Activated T-helper 2 cell treated with anti-CD3 and anti-CD28 coated beads, Interferon-gamma antibody, Interleukin-2, Interleukin-4, amounts not matched to agents 10 μg/mL and 5 μg/mL and 100 μg/mL, durations not matched to agents 14 hours and 24 hours and 36 hours (primary cell): ENCODE results near the gene PGBD1. TPM values are rescaled to one million over a fixed set of nuclear protein-coding genes. Genes with fewer than 3 reads are reported as not detected.

Experiments used
- DNase-seq: peaks from one replicate; pipeline ENCODE4 v3.0.0; 2021; ENCODE audit warnings: low spot score
- H3K27ac Mint-ChIP-seq: one replicate; pipeline ENCODE4 v1.8.0; 2021; ENCODE audit warnings: mixed read lengths
- H3K27me3 Mint-ChIP-seq: one replicate; pipeline ENCODE4 v1.8.0; 2021; ENCODE audit warnings: low read depth, mixed read lengths
- H3K36me3 Mint-ChIP-seq: one replicate; pipeline ENCODE4 v1.8.0; 2021; ENCODE audit warnings: low read depth, mixed read lengths
- H3K4me1 Mint-ChIP-seq: one replicate; pipeline ENCODE4 v1.8.0; 2021; ENCODE audit warnings: low read depth, mixed read lengths
- H3K4me3 Mint-ChIP-seq: one replicate; pipeline ENCODE4 v1.8.0; 2021; ENCODE audit warnings: low read depth, mild to moderate bottlenecking, moderate library complexity, mixed read lengths
- H3K9me3 Mint-ChIP-seq: one replicate; pipeline ENCODE4 v1.8.0; 2021; ENCODE audit warnings: mixed read lengths
- intact Hi-C: fragments of 100-400 bp; cut with micrococcal nuclease; formaldehyde crosslinking; loops from one replicate; pipeline ENCODE4 v1.15.1; 2023
- total RNA-seq: library from RNA; stranded (reverse); gene quantifications from 2 replicates; pipeline ENCODE4 v1.2.3, GENCODE V29; 2022

The PGBD1 gene
- total RNA-seq, 1 donor from 2014 or later, result 3.8 TPM

GRCh38 chr6:28257042-28257441, 24.3 kb upstream of the PGBD1 start:
- Mint-ChIP-seq H3K27me3 (peaks cover 10% of the 10 kb centered on the region), H3K4me1 (peaks cover 9% of the 10 kb centered on the region), H3K27ac (no peak overlapping the region), H3K9me3 (peaks cover 16% of the 10 kb centered on the region), H3K4me3 (no peak overlapping the region), H3K36me3 (peaks cover 9% of the 10 kb centered on the region)
- intact Hi-C loops, result no loop called here
- no peak for DNase-seq

DNA sequence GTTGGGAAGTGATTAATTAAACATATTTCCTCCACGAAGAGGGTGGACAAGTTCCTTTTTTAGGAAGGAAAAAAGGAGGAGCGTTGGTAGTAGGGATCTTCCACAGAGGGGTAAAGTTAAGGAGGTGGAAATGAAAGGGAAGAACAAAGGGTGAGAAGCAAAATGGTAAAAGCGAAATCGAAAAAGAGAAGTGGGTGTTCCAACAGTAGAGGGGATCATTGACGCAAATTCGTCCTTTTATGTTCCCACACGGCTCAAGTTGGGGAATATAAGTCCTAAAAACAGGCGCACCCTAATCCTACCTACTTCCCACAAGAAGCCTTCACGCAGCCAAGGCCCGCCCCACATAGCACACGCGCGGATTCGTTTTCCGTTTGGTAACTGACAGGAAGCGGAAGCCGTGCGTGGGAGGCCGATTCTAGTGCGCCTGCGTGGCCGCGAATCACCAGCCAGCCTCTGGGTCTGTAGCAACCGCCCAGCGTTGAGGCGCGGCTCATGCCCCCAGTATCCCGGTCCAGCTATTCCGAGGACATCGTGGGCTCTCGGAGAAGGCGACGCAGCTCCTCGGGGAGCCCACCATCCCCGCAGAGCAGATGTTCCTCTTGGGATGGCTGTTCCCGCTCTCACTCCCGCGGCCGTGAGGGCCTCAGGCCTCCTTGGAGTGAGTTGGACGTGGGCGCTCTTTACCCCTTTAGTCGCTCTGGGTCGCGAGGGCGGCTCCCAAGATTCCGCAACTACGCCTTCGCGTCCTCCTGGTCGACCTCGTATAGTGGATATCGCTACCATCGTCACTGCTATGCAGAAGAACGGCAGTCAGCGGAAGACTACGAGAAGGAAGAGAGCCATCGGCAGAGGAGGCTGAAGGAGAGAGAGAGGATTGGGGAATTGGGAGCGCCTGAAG, 22.2 kb upstream of the PGBD1 start, which contains the start of gene NKAPL:
TSS of gene NKAPL (plus strand) at position 421 of the 901 bp plus-strand sequence. CDS start at position 496, 75 bp downstream.
- peak within 1 kb of the TSS; percentile 26 for H3K4me3 Mint-ChIP-seq
- intact Hi-C loops, result no loop called here
- H3K27me3 Mint-ChIP-seq, result peaks cover 20% of the 10 kb centered on the region
- peaks cover 7% of the 10 kb centered on the region for H3K4me1 Mint-ChIP-seq
- H3K36me3 Mint-ChIP-seq, result peaks cover 9% of the 10 kb centered on the region
- H3K9me3 Mint-ChIP-seq, result peaks cover 16% of the 10 kb centered on the region
- peak; percentile 32 for DNase-seq
- peak within 1 kb of the TSS; percentile 61 for H3K27ac Mint-ChIP-seq

DNA sequence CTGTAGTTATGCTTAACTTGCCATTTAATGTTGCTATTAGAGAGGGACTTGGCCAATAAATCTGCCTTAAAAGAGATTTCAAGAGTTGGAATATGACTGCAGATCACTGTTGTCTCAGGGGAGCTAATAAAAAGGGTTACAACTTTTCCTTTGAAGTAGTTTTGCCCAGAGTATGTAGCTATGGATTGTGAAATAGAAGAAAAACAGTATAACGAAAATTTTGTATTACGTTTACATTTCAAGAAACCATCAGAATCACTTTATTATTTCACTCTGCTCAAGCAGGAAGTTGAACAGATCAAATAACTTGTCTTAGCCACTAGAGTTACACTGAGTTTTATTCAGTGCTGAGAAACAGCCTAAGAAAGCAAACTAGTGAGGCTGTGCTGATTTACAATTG, 17.4 kb upstream of the PGBD1 start:
- peaks cover 20% of the 10 kb centered on the region for H3K27me3 Mint-ChIP-seq
- H3K27ac Mint-ChIP-seq, result no peak overlapping the region
- H3K4me3 Mint-ChIP-seq, result no peak overlapping the region
- H3K36me3 Mint-ChIP-seq, result peaks cover under 1% of the 10 kb centered on the region
- H3K4me1 Mint-ChIP-seq, result peaks cover 20% of the 10 kb centered on the region
- DNase-seq, result no peak
- intact Hi-C loops, result no loop called here
- peaks cover 6% of the 10 kb centered on the region for H3K9me3 Mint-ChIP-seq

DNA sequence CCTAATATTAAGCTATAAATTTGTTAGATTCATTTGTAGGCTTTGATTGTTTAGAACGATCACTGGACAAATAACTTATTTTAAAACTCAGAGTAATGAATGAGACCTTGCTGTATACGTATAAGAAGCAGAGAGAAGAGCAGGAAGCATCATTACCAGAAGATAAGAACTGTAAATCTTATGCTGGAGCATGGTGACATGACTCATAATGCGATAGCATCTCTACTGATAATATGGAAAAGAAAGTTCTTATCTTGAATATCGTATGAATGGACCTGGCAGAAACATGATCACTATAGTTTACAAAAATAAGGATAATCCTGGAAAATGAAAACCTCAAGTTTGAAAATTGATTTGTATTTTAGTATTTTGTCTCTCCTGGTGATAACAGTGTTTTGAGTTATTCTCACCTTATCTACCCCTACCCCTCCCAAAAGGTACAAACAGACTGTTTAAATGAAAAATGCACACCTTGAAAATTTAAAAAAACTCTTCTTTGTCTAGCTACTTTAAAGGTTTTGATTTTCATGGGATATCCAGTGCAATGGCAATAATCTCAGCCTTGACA, 16.5 kb upstream of the PGBD1 start:
- no peak for DNase-seq
- Mint-ChIP-seq H3K36me3 (peaks cover 3% of the 10 kb centered on the region), H3K27me3 (peaks cover 16% of the 10 kb centered on the region), H3K4me1 (peaks cover 23% of the 10 kb centered on the region), H3K9me3 (no peaks in the 10 kb centered on the region), H3K27ac (no peak overlapping the region), H3K4me3 (no peak overlapping the region)
- intact Hi-C loops, result loop anchor here (5.0 kb wide), 3 partner anchors 53 to 128 kb away; partner anchors contain the start of gene ZSCAN31

DNA sequence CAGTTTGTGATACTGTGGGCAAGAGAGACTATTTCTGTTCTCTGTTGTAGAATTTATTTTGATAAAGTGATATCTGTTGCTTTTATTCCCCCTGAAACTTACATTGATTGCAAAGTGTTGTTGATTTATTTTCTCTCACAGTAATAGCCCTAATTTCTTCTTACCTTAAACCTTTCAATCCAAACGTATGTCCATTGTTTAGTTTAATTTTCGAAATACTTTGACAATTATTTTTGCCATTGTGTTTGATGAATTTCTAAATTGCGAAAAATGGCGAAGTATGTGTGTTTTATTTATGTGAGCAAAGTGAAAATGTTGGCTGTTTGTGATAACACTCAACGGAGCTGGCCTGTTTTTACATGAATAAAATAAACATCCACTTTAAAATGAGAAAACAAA, 14.8 kb upstream of the PGBD1 start:
- Mint-ChIP-seq H3K36me3 (peaks cover 8% of the 10 kb centered on the region), H3K4me3 (no peak overlapping the region), H3K9me3 (no peaks in the 10 kb centered on the region), H3K4me1 (peaks cover 28% of the 10 kb centered on the region), H3K27me3 (peaks cover 12% of the 10 kb centered on the region), H3K27ac (no peak overlapping the region)
- DNase-seq, result no peak
- intact Hi-C loops, result loop anchor here (2.0 to 5.0 kb wide), 4 partner anchors 54 to 129 kb away; partner anchors contain the start of gene ZSCAN31

- DNase-seq, result peak; percentile 79
- H3K4me3 Mint-ChIP-seq, result no peak within 1 kb of the TSS
- H3K9me3 Mint-ChIP-seq, result no peaks in the 10 kb centered on the region
- peaks cover 13% of the 10 kb centered on the region for H3K36me3 Mint-ChIP-seq
- no peak within 1 kb of the TSS for H3K27ac Mint-ChIP-seq
- H3K4me1 Mint-ChIP-seq, result peaks cover 28% of the 10 kb centered on the region
- intact Hi-C loops, result loop anchor here (1.0 to 5.0 kb wide), 5 partner anchors 15 to 130 kb away; partner anchors contain the start of genes ZKSCAN4 and ZSCAN31
- H3K27me3 Mint-ChIP-seq, result peaks cover 10% of the 10 kb centered on the region
These were observed 14.2 kb upstream of the PGBD1 start, which contains the start of gene ZSCAN26 for GRCh38 chr6:28266962-28267694. ZSCAN26 (plus strand) TSS chr6:28267143; CDS start chr6:28271920, 4,777 bp downstream.

- Mint-ChIP-seq H3K27ac (no peak overlapping the region), H3K4me3 (no peak overlapping the region), H3K36me3 (peaks cover 19% of the 10 kb centered on the region), H3K27me3 (peaks cover 8% of the 10 kb centered on the region), H3K4me1 (peaks cover 28% of the 10 kb centered on the region), H3K9me3 (no peaks in the 10 kb centered on the region)
- intact Hi-C loops, result loop anchor here (1.0 to 5.0 kb wide), 5 partner anchors 15 to 130 kb away; partner anchors contain the start of genes ZKSCAN4 and ZSCAN31
- no peak for DNase-seq
These were observed 13.7 kb upstream of the PGBD1 start for GRCh38 chr6:28267695-28268059.

DNA sequence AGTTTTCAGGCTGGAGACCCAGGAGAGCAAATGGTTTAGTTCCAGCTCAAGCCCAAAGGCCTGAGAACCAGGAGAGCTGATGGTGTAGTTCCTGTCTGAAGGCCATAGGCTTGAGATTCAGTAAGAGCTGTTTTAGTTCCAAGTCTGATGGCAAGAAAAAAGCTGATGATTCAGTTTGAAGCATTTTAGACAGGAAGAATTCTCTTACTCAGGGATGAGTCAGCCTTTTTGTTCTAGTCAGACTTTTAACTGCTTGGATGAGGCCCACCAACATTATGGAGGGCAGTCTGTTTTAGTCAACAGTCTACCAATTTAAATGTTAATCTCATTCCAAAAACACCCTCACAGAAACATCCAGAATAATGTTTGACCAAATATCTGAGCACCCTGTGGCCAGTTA, 11.9 kb upstream of the PGBD1 start:
- Mint-ChIP-seq H3K27me3 (no peaks in the 10 kb centered on the region), H3K9me3 (no peaks in the 10 kb centered on the region), H3K4me1 (peaks cover 22% of the 10 kb centered on the region), H3K36me3 (peaks cover 31% of the 10 kb centered on the region), H3K27ac (peak overlapping the region; percentile 47), H3K4me3 (no peak overlapping the region)
- intact Hi-C loops, result loop anchor here (5.0 kb wide), 3 partner anchors 57 to 132 kb away; partner anchors contain the start of gene ZSCAN31
- no peak for DNase-seq

DNA sequence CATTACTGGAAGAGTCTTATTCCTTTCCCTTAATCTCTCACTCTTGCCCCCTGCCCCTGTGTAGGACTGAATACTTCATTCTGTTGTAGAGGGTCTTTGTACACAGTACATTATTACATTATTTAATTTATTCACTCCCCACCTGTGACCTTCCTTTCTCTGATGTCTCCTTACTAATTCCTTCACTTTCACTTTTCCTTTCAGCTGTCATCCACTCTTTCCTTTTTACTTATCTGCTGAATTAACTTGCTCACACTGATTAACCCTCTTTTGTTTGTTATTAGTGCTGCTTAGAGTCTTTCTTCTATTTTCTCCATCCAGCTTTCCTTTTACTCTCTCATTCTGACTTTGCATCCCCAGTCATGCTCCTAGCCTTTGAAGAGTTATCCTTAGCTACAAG, 6.5 kb upstream of the PGBD1 start:
- Mint-ChIP-seq H3K4me1 (peaks cover 10% of the 10 kb centered on the region), H3K27ac (no peak overlapping the region), H3K4me3 (no peak overlapping the region), H3K27me3 (no peaks in the 10 kb centered on the region), H3K9me3 (no peaks in the 10 kb centered on the region), H3K36me3 (peaks cover 52% of the 10 kb centered on the region)
- intact Hi-C loops, result no loop called here
- no peak for DNase-seq

DNA sequence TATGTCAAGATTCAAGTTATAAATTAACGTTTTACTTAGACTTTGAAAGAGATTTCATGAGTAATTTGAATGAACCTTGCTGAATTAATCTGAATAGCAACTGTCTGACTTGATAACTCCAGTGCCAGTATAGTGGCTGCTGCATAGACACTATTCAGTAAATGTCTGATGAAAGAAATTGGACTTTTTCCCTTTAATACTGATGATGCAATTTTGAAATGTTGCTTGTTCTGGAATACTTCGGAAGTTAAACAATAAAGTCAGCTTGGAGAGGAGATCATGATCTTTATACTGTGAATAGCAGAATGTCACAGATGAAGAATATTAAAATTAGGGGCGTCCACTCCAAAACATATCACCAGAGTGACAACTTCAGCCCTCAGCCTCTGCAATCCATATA, 3.6 kb upstream of the PGBD1 start:
- no peak overlapping the region for H3K4me3 Mint-ChIP-seq
- peaks cover 15% of the 10 kb centered on the region for H3K4me1 Mint-ChIP-seq
- intact Hi-C loops, result no loop called here

DNA sequence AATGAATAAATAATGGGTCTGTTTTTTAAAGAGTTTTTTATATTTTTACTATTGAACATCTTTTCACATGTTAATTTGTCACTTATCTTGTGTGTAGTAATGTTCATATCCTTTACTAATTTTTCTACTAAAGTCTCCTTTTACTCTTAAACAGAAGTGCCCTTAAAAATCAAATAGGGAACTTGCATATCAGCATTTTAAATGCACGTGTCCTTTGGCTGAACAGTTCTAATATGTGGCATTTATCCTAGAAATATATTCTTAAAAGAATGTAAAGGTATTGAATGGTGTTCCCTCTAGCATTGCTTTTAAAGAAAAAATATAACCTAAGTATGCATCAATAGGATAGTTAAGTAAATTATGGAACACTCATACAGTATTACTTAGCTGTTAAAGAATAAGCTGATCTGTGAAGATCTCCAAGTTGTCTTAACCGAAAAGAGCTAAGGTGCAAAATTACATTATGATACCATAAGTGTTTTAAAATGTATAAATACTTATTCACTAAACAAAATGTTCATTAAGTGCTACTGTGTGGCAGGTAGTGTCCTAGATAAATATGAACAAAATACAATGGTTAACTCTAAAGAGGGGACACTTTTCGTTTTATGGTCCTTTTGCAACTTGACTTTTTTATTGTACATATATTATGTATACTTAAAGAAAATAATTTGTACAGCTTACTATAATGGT, 631 bp upstream of the PGBD1 start:
- Mint-ChIP-seq H3K27ac (no peak overlapping the region), H3K4me3 (peak overlapping the region; percentile 85), H3K4me1 (peaks cover 12% of the 10 kb centered on the region), H3K9me3 (no peaks in the 10 kb centered on the region), H3K36me3 (peaks cover 30% of the 10 kb centered on the region), H3K27me3 (no peaks in the 10 kb centered on the region)
- intact Hi-C loops, result loop anchor here (1.0 to 5.0 kb wide), 2 partner anchors 28 to 52 kb away; partner anchors contain the start of gene ZKSCAN4
- DNase-seq, result no peak

More for the DNA sequence above, 3.6 kb upstream of the PGBD1 start:
- no peak overlapping the region for H3K27ac Mint-ChIP-seq
- DNase-seq, result no peak
- H3K36me3 Mint-ChIP-seq, result peaks cover 36% of the 10 kb centered on the region
- no peaks in the 10 kb centered on the region for H3K27me3 Mint-ChIP-seq
- no peaks in the 10 kb centered on the region for H3K9me3 Mint-ChIP-seq

GRCh38 chr6:28282926-28283325, 1.6 kb downstream of the PGBD1 start:
- H3K4me1 Mint-ChIP-seq, result peaks cover 12% of the 10 kb centered on the region
- intact Hi-C loops, result loop anchor here (5.0 kb wide), 1 partner anchor 49 kb away; no protein-coding TSS in a partner anchor
- H3K9me3 Mint-ChIP-seq, result no peaks in the 10 kb centered on the region
- no peaks in the 10 kb centered on the region for H3K27me3 Mint-ChIP-seq
- H3K27ac Mint-ChIP-seq, result no peak overlapping the region
- no peak overlapping the region for H3K4me3 Mint-ChIP-seq
- no peak for DNase-seq
- peaks cover 27% of the 10 kb centered on the region for H3K36me3 Mint-ChIP-seq
